COLO668 (cell line): ENCODE measurements around the gene ACO1.
A peak's percentile ranks its signal among the peaks of the same experiment; 100 is the strongest.
"Not testable (repeated sequence)": the region's sequence is repeated elsewhere in the genome, so short reads cannot be mapped to it uniquely, and the experiment has no call there.

ENCODE experiments used
- DNase-seq: peaks from one replicate; lab custom pipeline; 2025; ENCODE audit not compliant: unreplicated experiment; lab: John Stamatoyannopoulos, UW

The ACO1 gene

DNA sequence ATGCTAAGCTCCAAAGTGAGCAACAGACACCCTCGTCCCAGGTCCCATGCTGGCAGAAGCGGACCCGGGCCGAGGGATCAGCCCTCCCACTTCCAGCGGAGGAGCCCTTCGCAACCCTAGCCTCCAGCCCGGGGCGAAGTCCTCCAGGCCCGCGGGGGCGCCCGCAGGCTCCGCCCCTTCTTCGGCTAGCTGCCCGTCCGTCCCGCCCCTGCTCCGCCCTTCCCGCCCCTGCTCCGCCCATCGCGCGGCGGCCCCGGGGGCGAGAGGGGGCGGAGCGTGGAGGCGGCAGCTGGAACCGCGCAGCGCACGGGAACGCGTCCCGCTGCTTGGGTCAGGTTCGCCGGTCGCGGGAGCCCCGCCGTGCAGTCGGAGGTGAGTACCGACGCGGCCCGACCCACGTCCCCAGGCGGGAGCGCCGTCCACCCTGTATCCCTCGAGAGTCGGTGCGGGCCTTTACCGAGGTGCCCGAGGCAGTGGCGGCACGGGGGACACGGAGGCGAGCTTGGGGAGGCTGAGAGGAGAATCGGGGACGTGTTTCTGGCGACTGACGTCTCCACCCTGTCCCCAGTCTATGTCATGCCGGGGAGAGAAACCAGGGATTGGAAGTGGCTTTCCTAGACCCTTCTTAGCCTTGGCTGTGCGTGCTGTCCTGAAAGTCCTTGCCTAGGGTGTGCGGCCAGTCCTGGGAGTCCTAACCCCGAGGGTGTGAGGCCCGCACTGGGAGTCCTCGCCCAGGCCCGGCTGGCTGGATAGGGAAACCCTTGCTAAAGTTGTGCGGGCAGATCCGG is at the start of gene ACO1:
TSS of gene ACO1 (plus strand) at position 280 of the 788 bp plus-strand sequence. CDS start 20,864 bp downstream, outside the sequence.
- DNase-seq = peak; percentile 91

DNA sequence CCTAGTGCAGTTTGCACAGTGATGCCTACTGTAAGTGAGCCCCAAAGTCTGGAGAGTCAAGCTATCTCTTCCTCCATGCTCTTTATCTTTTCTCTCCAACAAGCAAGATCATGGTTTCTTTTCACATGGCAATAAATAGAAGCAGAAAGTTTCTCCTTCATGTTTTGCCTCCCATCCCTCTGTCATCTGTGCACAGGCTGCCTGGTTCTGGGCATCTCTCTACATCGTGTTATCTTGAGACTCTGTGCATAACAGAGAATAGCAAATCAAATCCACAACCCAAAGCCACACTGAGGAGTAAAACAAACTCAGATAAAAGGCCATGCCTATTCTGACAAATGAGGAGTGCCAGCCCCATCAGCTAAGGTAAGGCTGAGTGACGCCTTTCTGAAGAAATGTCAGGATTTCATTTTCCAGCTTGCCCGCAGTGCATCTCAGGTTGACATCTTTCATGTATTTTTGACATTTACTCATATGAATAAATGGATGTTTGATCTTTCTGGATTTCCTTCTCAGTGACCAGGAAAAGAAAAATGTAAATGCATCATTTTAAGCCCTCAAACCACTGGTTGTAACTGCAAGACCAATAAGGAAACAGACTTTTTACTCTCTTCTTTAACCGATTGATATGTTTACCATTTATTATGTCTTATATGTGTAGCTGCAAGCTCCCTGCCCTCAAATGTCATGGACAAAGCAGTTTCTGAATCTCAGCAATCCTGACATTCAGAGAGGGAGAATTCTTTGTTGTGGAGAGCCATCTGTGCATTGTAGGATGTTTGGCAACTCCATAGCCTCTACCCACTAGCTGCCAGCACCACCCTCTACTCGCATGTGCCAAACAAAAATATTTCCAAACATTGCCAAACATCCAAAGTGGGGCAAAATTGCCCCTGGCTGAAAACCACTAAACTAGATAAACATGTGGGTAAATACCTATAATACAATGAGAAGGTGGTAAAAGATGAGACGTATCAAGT is 49.2 kb upstream of the ACO1 start:
- no peak for DNase-seq

DNA sequence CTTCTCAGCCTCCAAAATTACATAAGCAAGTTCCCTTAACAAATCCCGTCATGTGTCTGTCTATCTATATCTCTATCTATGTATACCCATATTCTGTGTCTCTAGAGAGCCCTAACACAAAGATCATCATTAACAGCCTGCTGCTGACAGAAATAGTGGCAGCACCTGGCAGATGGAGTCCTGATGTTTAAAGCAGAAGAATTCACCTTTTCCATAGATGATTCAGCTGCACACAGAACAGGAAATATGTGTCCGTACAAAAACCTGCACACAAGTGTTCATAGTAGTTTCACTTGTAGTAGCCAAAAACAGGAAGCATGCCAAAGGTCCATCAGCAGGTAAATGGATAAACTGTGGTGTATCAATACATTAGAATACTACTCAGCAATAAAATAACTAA is 45.0 kb upstream of the ACO1 start:
- no peak for DNase-seq

DNA sequence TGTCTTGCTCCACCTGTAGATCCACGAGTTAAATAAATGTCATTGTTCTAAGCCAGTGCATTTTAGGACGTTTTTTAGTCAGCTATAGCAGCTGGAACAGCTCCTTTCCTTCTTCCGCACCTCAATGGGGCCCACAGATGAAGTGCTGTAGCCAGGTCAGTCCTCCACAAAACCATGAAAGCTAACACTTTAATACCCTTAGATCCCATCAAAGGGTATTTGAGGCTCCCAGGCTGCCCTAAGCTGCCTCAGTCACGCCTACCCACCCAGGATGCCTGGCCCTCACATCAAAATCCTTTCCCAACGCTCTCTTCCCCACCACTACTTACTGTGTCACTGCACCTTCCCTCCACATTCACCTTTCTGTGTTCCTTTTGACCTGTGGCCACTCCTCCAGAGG is 44.1 kb upstream of the ACO1 start:
- no peak for DNase-seq

DNA sequence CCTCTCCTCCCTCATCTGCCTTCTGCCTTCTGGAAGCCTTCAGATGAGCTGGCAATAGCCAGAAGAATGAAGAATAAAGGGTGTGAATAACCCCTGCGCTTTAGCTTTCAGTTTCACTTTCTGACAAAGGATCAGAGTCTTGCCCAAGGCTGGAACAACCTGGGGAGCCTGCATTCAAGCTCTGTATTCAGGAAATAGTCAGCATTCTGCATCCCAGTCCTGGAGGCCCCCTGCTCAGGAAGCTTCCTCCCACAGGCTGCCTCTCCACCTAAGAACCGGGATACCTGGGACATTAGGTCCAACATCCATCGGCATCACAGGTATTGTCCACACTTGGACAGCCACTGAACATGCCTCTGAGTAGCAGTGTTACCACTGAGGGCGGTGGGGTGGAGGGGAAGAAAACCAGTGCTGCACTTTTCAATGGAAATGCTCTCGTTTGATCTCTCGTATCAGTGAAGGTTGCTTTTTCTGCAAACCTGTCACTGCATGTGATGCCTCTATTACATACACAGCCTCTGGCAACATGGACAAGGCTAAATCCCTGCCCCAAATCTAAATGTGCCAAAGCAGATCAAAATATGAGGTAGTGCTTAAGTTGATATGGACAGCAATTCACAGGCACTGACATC is 39.8 kb upstream of the ACO1 start:
- DNase-seq = no peak

DNA sequence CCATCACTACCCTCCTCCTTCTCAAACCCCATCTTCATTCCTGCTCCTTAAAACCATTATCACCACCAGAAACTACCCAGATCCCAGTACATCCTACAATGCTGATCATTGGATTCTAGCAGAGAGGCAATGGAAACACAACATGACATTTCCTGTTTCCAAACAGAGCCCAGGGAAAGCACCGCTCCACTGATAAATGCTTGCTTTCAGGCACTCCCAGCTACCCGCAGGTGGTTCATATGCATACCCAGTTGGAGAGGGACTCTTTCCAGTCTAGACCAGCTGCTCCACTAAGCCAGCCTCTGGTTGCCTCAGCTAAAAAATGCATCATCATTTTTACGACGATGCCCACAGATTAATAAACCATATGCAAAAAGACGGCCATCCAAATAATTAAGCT is 39.2 kb upstream of the ACO1 start:
- no peak for DNase-seq

DNA sequence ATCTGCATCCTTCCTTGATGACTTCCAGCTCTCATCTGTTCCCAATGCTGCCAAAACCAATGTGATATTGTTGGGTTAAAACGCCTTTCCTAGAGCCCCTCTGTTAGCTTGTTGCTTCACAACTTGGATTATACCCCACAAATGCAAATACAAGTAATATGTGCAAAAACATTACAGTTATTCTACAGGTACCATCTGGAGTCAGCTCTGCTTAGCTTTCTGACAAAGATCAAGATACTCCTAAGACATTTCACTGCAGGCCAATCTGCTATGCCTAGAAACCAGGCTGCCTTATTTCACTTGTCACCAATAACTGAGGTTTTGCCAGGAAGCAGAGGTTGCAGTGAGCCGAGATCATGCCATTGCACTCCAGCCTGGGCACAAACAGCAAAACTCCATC is 36.9 kb upstream of the ACO1 start:
- no peak for DNase-seq

DNA sequence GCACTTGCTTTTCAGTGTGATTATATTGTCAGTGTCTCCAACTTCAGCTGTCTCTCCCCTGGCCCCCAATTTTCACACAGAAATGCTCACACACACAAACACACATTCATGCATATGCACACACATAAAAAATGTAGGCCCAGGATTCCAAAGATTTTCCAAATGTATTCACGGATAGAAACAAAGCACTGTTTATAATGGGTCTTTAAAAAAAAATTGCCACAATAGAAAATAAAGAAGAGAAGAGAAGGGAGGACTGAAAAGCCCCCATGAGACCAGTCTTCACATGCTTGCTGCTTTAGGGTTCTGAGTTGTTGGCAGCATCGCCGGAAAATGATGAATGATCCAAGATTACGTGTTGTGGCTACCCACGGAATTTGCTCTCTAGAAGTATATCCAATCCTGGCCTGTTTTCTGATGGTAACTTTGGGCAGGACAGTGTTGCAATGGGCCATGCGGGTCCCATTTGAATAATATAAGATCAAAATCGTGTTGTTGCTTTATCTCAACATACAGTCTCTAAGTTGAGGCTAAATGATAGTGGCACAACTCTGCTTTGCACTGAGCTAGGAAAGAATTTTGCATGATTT is 36.2 kb upstream of the ACO1 start:
- no peak for DNase-seq

DNA sequence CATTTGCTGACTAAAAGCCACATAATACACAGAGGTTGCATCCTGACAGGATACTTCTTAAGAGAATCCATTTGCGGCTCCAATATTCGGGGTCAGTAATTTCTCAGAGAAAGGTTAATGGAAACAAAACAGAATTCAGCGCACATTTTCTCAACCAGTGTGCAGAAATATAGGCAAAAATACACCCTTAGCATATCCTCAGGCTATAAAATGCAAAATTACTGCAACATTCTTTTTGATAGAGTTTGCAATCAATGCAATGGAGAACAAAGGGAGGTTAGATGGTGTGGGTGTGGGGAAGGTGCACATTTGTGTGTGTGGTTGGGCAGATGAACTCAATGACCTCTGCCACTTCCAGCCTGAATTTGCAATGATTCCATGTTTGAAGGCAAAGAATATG is 35.4 kb upstream of the ACO1 start:
- DNase-seq = no peak

DNA sequence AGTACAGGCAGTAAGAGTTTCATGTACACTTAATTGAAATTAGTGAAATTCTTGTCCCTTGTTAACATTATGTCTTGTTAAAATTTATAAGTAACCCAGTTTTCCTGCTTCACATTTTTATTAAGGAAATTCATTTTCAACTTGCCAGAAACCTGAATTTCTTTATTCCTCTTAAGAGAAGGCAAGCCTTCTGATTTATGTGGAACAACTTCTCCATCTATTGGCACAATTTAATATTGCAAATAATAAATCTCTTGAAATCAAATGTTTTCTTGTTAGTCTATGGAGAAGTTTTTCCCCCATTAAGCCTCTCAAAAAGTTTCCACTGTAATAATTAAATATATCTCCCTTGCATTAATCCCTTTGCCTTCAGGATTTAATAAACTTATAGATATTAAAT is 33.8 kb upstream of the ACO1 start:
- DNase-seq = no peak

DNA sequence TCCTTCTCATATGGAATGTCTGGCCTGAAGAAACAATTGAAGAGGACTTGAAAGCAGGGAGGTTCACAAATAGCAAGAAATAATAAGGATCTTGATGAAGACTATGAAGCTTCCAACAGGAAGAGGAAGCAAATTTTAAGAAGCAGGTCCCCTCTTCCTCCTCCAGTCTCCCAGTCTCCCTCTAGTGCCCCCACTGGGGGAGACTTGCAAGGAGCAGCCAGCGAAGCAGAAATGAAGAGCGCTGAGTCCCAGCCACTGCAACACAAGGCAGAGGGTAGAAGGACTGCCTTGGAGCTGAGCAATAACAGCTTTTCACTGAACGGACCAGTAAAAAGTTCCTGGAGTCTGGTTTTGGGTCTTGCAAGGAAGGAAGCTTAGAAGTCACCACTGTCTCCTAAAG is 32.6 kb upstream of the ACO1 start:
- no peak for DNase-seq

DNA sequence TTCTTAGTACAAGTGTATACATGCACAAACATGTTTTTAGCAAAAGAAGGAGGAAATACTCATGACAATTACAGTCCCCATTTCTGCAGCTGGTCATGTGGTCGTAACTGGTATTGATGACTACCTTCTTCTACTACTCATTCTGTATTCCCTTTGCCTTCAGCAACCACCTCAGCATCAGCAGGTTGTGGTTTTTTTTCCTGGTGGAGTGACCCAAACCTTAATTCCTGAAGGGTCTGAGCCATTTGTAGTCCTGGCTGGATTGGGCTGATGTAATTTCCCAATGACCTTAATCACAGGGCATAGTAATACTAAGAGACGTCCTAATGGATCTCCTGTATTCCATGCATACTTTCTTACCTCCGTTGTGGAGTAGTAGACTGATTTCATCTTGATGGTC is 31.0 kb upstream of the ACO1 start:
- not testable (repeated sequence) for DNase-seq

DNA sequence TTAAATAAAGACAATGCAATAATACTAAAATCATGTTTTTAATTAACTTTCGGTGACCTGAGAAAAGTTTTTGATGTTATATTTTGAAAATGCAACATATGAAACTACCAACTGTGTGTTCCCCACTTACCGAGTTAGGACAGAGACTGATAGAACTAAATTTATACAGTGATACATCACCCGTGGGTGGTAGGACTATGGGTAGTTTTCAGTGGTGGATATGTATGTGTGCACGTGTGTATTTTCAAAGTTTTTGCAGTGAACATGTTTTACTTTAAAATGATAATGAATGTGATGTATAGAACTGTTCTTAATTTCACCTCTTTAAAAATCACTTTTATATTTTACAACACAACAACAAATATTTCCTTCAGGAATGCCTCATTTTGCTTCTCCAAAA is 25.0 kb upstream of the ACO1 start:
- DNase-seq = no peak

DNA sequence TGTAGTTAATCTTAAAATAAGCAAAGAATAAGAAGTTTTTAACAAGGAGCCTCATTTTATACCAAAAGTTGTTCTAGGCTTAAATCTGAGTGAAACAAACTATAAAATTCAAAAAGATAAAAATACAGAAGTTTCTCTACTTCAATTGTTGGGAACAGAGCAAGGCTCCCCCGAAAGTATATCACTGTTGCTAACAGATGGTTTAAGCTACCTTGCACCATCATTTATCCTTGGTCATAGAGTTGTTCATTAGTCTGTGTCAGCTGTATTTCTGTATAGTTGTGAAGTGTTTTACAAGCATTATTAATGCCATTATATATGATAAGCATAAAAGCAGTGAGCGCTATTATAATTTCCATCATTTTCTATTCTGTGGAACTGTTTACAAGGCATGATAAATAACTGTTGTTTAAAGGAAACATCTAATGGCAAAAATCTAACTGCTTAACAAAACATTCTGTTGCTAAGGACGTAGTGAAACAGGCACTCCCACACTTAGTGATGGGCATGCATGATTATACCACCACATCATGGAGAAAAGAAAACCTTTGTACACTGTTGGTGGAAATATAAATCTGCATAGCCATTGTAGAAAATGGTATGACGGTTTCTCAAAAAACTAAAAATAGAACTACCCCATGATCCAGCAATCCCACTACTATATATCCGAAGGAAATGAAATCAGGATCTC is 23.3 kb upstream of the ACO1 start:
- DNase-seq = no peak

DNA sequence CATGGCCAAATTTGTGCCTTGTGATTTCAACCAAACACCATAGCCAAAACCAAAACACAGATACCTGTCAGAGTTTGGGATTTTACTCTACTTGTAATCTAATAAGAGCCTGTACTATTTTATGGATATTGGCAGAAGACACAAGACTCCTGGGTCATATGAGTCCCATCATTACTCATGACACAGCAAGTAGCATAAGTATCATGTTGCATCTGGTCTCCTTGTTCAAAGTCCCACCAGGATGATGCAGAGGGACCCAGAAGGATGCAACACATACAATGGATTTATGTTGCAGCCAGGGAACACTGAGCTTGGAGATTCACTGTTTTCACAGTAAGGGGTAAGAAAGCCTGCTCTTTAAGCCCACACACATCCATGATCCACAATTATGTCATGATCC is 13.2 kb upstream of the ACO1 start:
- no peak for DNase-seq

DNA sequence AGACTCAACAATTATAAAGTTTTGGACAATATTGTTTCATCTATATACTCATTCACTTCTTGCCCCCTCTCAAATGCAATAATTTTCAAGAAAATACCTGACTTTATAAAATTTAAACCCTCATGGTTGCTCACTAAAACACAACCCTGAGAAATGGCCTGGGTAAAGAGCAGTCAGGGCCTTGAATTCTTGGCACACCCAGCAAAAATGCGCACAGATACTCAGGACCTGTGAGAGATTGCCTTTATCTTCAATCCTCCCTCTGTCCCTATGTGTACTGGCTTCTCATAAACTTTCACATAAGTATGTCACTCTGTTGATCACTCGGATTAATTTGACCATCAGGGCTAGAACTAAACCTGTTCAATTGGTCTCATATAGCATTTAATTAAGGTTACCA is 12.8 kb upstream of the ACO1 start:
- no peak for DNase-seq

DNA sequence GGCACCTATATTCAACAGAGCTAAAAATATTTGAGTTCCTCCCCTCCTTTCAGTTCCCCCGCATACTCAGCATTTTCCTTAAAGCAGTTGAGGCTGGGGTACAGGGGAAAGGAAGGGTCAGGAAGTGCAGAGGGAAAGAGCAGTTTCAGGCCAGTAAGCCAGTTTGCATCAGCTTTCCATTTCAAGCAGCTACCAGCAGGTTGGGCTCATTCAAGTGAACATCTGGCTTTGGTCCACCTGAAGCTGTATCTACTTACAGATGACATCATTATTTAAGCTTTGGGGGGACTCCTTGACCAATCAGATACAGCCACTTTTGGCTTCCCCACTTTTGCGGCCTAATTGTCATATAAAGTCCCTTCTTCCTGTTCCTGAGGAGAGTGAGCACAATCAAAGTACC is 8.2 kb upstream of the ACO1 start:
- DNase-seq = no peak

DNA sequence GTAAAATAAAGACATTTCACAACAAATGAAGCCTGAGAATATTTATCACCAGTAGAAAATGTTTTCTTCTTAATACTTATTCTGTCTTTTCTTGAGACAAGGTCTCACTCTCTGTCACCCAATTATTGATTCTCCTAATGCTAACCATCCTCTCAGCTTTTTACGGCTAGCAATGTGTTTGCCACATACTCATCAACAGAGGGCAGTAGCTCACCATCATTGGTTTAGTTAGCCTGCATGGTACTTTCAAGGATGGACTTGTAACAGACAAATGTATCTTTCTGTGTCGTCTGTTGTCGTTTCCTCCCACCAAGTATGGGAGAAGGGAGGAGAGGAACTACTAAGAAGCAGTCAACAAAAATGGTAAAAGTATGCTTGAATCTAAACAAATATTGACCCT is 5.9 kb upstream of the ACO1 start:
- peak; percentile 14 for DNase-seq

DNA sequence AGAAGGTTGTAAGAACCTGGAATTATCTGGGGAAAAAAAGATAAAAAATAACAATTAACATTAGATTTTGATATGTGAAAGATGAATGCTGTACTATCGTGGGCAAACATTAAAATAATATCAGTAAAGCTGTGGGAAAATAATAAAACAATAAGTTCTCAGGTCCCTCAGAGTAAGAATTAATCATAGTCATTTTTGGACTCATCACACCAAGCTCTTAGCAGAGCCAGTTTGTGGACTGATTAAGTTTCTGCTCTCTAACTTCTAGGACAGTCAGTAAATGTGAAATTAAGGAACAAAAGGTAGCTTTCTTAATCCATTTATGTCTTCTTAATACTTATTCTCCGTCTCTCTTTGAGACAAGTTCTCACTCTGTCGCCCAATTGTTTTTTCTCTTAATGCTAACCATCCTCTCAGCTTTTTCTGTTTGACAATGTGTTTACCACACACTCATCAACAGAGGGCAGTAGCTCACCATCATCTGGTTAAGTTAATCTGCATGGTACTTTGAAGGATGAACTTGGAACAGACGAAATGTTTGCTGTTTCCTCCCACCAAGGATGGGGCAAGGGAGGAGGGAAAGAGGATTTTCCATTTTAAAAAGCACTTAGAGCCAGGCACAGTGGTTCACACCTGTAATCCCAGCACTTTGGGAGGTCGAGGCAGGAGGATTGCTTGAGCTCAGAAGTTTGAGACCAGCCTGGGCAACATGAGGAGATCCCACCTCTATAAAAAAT is 5.3 kb upstream of the ACO1 start:
- peak; percentile 40 for DNase-seq

DNA sequence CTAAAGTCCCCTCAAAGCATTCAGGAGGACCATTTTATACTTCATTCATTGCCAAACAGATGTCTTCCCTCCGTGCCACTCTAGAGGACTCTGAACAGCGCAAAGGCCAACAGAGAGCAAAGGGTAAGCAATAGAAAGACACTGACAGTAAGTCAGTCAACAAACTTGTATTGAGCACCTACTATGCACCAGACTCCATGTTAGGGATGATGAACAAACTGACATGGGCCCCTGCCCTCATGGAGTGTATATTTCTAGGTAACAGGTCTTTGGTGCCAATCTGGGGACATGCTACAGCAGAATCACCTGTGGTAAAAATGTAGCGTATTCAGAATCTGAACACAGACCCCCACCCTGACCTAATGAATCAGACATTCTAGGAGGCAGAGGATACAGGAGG is 3.5 kb upstream of the ACO1 start:
- DNase-seq = no peak
